HG02885 (cell line): ENCODE results near the gene PPP1R2.
"Not testable (repeated sequence)": the region's sequence is repeated elsewhere in the genome, so short reads cannot be mapped to it uniquely, and the experiment has no call there.

Experiments
- ATAC-seq: cut with Tn5 transposase; IDR thresholded peaks from one replicate; pipeline ENCODE4 v1.9.1; 2021; ENCODE audit warnings: mild to moderate bottlenecking; ENCODE audit not compliant: unreplicated experiment, poor library complexity

PPP1R2 gene

GRCh38 chr3:195542316-195542697 lies 818 bp downstream of the PPP1R2 start:
- ATAC-seq = no peak

- no peak for ATAC-seq
Measured at GRCh38 chr3:195540511-195540910, 2.6 kb downstream of the PPP1R2 start.

GRCh38 chr3:195540027-195540426 lies 3.1 kb downstream of the PPP1R2 start:
- ATAC-seq = no peak

DNA sequence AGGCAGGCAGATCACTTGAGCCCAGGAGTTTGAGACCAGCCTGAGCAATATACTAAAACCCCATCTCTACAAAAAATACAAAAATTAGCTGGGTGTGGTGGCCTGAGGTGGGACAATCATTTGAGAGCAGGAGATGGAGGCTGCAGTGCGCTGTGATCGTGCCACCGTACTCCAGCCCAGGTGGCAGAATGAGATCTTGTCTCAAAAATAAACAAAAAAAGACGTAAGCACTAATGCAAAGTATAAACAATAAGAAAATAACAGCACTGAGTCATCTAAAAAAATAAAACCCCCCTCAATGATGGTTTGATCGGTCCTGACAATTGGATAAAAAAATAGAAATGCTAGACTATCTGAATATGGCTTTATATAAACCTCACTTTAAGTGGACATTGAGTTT lies 3.6 kb downstream of the PPP1R2 start:
- ATAC-seq = no peak

DNA sequence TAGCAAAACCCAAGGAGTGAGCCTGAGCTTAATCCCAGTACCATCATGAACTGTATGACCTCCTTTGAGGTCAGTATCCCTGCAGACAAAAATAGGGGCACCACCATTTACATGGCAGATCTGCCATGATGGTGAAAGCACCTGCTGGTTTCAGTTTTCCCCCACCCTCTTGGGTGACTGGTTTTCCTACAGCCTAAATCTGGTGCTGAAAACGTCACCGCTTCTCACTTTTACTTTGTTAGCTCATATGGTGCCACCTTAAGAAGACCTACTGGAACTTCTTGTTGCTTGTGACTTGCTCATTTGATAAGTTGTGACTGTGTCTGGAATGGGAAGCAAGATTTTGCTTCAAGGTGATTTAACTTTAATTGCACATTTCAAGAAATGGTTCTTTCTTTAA lies 5.1 kb downstream of the PPP1R2 start:
- peak; percentile 55 for ATAC-seq

GRCh38 chr3:195535293-195535692 lies 7.8 kb downstream of the PPP1R2 start:
- no peak for ATAC-seq

DNA sequence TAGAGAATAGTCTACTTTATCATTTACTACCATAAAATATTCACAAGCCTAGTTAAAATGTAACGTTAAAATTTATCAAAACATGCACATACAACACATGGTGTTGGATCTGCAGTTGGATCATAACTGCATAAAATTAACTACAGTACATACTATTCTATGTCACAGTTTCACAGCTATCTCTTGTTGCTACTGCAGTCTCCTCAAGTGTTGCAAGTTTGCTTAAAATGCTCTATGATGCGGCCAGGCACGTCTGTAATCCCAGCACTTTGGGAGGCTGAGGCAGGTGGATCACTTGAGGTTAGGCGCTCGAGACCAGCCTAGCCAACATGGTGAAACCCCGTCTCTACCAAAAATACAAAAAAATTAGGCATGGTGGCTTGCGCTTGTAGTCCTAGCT lies 10.3 kb downstream of the PPP1R2 start:
- ATAC-seq = no peak

DNA sequence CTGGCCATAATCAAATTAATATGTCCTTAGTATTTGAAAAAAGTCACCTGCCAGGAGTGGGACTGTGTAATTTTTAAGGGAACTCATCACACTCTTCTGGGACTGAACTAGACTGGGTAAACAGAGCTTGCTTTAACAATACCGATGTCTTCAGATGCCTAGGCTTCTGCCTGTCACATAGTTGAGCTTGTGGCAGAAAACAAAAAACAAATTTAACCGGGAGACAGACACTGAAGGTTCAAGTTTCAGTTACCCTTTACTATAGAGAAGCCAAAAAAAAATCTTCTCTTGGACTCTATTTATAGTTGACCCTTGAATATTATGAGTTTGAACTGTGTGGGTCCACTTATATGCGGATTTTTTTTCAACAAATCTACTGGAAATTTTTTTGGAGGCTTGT lies 10.8 kb downstream of the PPP1R2 start:
- ATAC-seq = no peak

DNA sequence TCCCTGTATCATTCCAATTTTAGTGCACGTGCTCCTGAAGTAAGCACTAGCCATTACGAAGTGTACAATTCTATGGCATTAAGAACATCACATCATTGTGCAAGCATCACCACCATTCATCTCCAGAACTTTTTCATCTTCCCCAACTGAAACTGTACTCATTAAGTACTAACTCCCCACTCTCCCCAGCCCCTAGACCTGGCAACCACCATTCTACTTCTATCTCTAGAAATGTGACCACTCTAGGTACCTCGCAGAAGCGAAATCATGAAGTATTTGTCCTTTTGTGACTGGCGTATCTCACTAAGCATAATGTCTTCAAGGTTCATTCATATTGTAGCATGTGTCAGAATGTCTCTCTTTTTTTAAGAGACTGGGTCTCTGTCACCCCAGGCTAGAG lies 11.4 kb downstream of the PPP1R2 start:
- no peak for ATAC-seq

GRCh38 chr3:195526492-195526891 lies 16.6 kb downstream of the PPP1R2 start:
- no peak for ATAC-seq

DNA sequence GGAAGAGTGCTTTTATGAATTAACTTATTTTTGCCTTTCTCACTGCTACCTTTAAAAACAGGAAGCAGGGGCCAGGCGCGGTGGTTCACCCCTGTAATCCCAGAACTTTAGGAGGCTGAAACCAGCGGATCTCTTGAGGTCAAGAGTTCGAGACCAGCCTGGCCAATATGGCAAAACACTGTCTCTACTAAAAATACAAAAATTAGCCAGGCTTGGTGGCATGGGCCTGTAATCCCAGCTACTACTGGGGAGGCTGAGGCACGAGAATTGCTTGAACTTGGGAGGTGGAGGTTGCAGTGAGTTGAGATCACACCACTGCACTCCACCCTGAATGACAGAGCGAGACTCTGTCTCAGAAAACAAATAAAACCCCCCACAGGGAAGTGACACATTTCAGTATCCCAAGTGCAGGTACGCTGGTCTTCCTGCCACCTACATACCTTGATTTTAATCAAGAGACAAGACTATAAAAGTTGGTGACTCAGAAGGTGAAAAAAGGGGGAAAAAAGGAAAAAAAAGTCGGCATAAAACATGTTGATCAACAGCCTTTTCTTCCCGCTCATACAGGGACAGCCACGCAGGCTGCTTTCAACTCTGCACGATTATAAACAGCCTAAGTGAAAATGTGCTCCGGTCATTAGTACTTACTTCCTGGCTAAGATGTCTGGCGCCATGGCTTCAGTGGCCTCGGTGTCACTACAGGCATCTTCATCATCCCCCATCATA lies 18.8 kb downstream of the PPP1R2 start:
- ATAC-seq = no peak

DNA sequence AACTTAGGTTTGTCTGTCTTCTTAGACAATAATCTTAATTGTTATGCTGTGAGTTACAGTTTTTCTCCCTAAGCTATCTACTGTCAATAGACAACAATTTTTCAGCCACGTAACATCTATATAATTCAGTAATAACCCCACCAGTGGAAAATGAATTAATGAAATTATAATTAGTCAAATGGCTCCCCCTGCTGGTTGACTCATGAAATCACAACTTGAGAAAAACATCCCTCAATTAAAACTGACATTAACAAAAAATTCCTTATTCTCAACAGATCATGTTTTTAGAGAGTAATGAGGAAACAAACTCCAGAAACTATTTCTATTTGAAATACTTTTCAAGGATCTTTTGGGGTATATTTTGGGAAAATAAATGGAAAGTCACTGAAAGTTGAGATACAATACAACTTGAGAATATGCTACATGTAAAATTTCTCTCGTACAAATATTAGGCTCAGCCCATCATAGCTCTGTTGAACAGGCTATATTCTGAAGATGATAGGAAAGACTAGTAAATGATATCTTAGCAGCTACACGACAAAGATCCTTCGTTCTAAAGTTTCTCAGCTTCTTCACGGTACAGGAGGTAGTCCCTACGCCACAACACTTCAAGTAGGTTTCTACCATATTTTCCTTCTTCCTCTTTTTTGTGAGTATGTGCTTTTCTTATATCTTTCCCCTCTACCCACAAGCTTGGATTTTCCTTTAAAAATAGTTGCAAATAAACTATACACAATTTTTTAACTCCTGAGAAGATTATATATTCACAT lies 20.7 kb downstream of the PPP1R2 start:
- ATAC-seq = no peak

- ATAC-seq = no peak
Measured at GRCh38 chr3:195517030-195517429, 26.1 kb downstream of the PPP1R2 start.

DNA sequence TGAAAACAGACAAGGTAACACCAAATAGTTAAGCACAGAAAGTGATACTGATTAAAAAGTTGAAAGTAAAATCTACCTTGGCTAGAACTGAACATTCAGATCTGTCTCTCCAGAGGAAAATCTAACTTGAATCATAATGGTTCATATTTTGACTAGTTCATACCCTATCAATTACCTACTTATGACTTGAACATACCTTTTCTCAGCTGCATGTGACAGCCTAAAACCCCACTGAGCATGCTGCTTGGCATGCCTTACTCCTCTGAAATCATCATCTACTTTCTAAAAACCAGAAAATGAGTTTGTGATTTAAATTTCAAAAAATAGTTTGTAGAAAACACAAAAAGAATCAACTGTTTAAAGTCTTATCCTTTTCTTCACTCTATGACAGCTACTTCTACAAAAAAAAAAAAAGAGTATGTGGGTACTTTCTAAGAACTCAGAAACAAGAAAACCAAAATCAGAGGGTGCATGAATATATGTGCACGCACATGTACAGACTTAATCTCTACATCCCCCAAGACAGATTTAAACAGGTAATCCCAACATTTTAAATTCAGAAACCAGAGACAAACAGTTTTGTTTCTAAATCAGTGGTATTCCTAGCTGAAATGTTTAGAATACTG lies 28.4 kb downstream of the PPP1R2 start:
- ATAC-seq = not testable (repeated sequence)

DNA sequence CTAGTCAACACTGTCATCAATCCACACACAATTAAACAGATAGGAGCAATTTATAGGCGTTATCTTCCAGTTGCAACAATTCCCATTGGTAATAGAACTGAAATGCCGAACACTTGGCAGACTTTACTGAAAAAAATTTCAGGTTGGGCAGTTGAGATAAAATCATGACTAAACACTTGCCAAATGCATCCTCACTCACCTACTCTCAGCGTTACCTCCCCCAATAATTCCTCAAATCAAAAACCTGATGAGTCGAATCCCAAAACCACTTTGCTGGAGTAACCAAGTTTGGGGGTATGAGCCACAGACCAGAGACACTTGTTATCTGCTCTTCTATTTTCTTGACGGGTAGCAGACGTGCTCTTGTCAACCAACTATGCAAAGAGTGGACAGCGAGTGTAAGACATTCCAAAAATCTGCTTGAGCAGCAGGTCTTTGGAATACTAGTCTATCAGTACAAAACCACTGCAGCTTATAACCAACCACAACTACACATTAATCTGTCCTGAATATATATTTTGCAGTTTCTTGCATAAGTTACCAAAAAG lies 30.3 kb downstream of the PPP1R2 start:
- ATAC-seq = no peak

DNA sequence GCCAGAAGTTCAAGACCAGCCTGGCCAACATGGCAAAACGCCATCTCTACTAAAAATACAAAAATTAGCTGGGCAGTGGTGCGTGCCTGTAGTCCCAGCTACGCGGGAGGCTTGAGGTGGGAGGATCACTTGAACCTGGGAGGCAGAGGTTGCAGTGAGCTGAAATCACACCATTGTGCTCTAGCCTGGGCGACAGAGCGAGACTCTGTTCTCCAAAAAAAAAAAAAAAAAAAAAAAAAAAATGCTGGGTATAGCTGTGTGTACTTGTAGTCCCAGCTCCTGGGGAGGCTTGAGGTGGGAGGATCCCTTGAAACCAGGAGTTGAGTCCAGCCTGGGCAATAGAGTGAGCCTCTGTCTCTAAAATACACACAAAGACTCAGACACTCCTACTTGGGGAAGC lies 32.0 kb downstream of the PPP1R2 start:
- ATAC-seq = no peak

- no peak for ATAC-seq
Measured at GRCh38 chr3:195508185-195508584, 34.9 kb downstream of the PPP1R2 start.

DNA sequence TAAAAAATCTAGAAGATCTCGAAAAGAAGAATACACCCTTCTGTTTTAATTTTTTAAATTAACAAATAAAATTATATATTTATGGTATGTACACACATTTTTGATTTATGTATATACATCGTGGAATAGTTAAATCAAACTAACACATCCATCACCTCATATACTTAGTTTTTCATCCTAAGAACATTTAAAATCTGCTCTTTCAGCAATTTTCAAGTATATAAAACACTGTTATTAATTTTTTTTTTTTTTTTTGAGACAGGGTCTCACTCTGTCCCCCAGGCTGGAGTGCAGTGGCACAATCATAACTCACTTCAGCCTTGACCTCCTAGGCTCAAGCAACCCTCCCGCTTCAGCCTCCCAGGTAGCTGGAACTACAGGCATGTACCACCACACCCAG lies 67.5 kb downstream of the PPP1R2 start:
- no peak for ATAC-seq

DNA sequence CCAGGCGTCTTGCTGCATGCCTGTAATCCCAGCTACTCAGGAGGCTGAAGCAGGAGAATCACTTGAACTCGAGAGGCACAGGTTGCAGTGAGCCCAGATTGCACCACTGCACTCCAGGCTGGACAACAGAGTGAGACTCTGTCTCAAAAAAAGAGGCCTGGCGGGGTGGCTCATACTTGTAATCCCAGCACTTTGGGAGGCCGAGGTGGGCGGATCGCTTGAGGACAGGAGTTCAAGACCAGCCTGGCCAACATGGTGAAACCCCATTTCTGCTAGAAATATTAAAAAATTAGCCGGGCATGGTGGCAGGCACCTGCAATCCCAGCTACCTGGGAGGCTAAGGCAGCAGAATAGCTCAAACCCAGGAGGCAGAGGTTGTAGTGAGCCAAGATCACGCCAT lies 68.0 kb downstream of the PPP1R2 start:
- ATAC-seq = not testable (repeated sequence)

- no peak for ATAC-seq
Measured at GRCh38 chr3:195468841-195469240, 74.3 kb downstream of the PPP1R2 start.

DNA sequence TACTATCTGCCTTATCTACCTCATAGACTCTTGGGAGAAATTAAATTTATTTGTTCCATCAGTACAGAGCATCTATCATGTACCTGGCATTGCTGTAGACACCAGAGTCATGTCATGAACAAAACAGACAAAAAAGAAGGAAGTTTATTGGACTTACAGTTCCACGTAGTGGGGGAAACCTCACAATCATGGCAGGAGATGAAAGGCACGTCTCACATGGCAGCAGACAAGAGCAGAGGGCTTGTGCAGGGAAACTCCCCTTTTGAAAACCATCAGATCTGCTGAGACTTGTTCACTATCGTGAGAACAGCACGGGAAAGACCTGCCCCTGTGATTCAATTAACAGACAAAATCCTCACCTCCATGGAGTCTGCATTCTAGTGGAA lies 74.7 kb downstream of the PPP1R2 start:
- no peak for ATAC-seq
